B cell (primary cell): ENCODE data around the gene ZNF524.

ENCODE experiments used
- EZH2 ChIP-seq: IDR thresholded peaks from 2 replicates; pipeline ENCODE4 v1.6.1; 2012; ENCODE audit warnings: borderline replicate concordance, low read depth, mild to moderate bottlenecking, moderate library complexity, low read length; ENCODE audit not compliant: insufficient read depth, poor library complexity, severe bottlenecking
- TF ChIP-seq, protein P1 (sequence below): fragments of 200-600 bp; IDR thresholded peaks from one replicate; pipeline ENCODE4 v1.8.0; 2022; ENCODE audit warnings: antibody characterized with exemption, mild to moderate bottlenecking

DNA sequence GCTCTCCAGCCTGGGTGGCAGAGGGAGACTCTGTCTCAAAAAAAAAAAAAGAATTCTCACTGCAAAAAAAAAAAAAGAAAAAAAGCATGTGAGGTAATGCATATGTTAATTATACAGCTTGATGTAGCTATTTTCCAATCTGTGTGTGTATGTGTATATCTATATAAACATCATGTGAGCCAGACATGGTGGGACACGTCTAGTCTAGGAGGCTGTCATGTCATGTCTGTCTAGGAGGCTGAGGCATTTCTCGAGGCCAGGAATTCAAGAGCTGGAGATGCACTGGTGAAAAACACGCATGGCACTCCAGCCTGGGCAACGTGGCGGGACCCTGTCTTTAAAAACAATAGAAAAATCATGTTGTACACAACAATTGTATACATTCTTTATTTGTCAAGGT, 47.9 kb upstream of the ZNF524 start:
- no peak for TF ChIP-seq EZH2
- TF ChIP-seq, protein P1, sequence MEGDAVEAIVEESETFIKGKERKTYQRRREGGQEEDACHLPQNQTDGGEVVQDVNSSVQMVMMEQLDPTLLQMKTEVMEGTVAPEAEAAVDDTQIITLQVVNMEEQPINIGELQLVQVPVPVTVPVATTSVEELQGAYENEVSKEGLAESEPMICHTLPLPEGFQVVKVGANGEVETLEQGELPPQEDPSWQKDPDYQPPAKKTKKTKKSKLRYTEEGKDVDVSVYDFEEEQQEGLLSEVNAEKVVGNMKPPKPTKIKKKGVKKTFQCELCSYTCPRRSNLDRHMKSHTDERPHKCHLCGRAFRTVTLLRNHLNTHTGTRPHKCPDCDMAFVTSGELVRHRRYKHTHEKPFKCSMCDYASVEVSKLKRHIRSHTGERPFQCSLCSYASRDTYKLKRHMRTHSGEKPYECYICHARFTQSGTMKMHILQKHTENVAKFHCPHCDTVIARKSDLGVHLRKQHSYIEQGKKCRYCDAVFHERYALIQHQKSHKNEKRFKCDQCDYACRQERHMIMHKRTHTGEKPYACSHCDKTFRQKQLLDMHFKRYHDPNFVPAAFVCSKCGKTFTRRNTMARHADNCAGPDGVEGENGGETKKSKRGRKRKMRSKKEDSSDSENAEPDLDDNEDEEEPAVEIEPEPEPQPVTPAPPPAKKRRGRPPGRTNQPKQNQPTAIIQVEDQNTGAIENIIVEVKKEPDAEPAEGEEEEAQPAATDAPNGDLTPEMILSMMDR = no peak
